ENCODE data around the gene ADAMTS12. TPM values are rescaled to one million over a fixed set of nuclear protein-coding genes. Genes with fewer than 3 reads are reported as not detected.

Gene ADAMTS12
- total and polyA plus RNA-seq, 4 donors, result 0.49 to 6.4 (median 2.3) TPM

GRCh38 chr5:33883482-33883881, 8.3 kb downstream of the ADAMTS12 start:
- WGBS, result 87% methylated on average over 3 of the region's 3 CpGs
- TF ChIP-seq HNF4A (conservative IDR thresholded peaks at IDR 0.05), result no peak
- no peak for TF ChIP-seq FOXA2 (IDR thresholded peaks at IDR 0.05)
- no peak for TF ChIP-seq EGR1 (IDR thresholded peaks at IDR 0.05; ENCODE audit: low read depth in 2 of 2)
- no peak for TF ChIP-seq JUND (IDR thresholded peaks at IDR 0.05)
- TF ChIP-seq TAF1 (conservative IDR thresholded peaks at IDR 0.05), result no peak
- TF ChIP-seq ATF3 (IDR thresholded peaks at IDR 0.05), result no peak
- no peak for TF ChIP-seq CTCF (IDR thresholded peaks at IDR 0.05; ENCODE audit: low read depth, low read length, missing input control)
- TF ChIP-seq NR2F2 (IDR thresholded peaks at IDR 0.05), result no peak
- TF ChIP-seq SP1 (IDR thresholded peaks at IDR 0.05), result no peak
- no peak for TF ChIP-seq FOXA1 (IDR thresholded peaks at IDR 0.05)
- H3K4me3 ChIP-seq (ENCODE audit: low read depth in 1 of 3, low read length in 3 of 3), result no peak overlapping the region
- no peaks in the 10 kb centered on the region for H3K36me3 ChIP-seq (ENCODE audit: control insufficient read depth in 4 of 4, insufficient read depth in 3 of 4, low read depth in 1 of 4, low read length in 3 of 4)
- DNase-seq (ENCODE audit: low spot score), result no peak
- no peak overlapping the region for H3K9ac ChIP-seq (ENCODE audit: low read depth in 1 of 2, low read length in 2 of 2)
- no peaks in the 10 kb centered on the region for H3K9me3 ChIP-seq (ENCODE audit: control insufficient read depth in 4 of 4, low read length in 3 of 4)
- peaks cover 0 to 5% (median 0%) of the 10 kb centered on the region in 4 donors for H3K27me3 ChIP-seq (ENCODE audit: control insufficient read depth in 4 of 4, insufficient read depth in 4 of 4, low read length in 3 of 4)
- H3K27ac ChIP-seq (ENCODE audit: low read depth in 1 of 2, low read length in 2 of 2), result no peak overlapping the region
- H3K4me1 ChIP-seq (ENCODE audit: control insufficient read depth in 4 of 4, insufficient read depth in 4 of 4, low read length in 3 of 4), result peaks cover 0 to 2% (median 0%) of the 10 kb centered on the region in 4 donors

GRCh38 chr5:33880319-33880718, 11.5 kb downstream of the ADAMTS12 start:
- DNase-seq (ENCODE audit: low spot score), result no peak
- Histone ChIP-seq H3K27ac (ENCODE audit: low read depth in 1 of 2, low read length in 2 of 2) (no peak overlapping the region), H3K4me1 (ENCODE audit: control insufficient read depth in 4 of 4, insufficient read depth in 4 of 4, low read length in 3 of 4) (no peaks in the 10 kb centered on the region), H3K27me3 (ENCODE audit: control insufficient read depth in 4 of 4, insufficient read depth in 4 of 4, low read length in 3 of 4) (peaks cover 0 to 5% (median 0%) of the 10 kb centered on the region in 4 donors), H3K9me3 (ENCODE audit: control insufficient read depth in 4 of 4, low read length in 3 of 4) (no peaks in the 10 kb centered on the region), H3K4me3 (ENCODE audit: low read depth in 1 of 3, low read length in 3 of 3) (no peak overlapping the region), H3K9ac (ENCODE audit: low read depth in 1 of 2, low read length in 2 of 2) (no peak overlapping the region), H3K36me3 (ENCODE audit: control insufficient read depth in 4 of 4, insufficient read depth in 3 of 4, low read depth in 1 of 4, low read length in 3 of 4) (no peaks in the 10 kb centered on the region)
- TF ChIP-seq RXRA (IDR thresholded peaks at IDR 0.05) (no peak), YY1 (IDR thresholded peaks at IDR 0.05) (no peak), JUND (IDR thresholded peaks at IDR 0.05) (no peak), MAX (IDR thresholded peaks at IDR 0.05) (no peak), EGR1 (IDR thresholded peaks at IDR 0.05; ENCODE audit: low read depth in 2 of 2) (no peak), FOXA1 (IDR thresholded peaks at IDR 0.05) (no peak), RAD21 (IDR thresholded peaks at IDR 0.05) (no peak), REST (IDR thresholded peaks at IDR 0.05) (no peak), GABPA (IDR thresholded peaks at IDR 0.05 in 1 of 2, conservative IDR thresholded peaks at IDR 0.05 in 1 of 2) (no peak), ZBTB33 (IDR thresholded peaks at IDR 0.05) (no peak), SP1 (IDR thresholded peaks at IDR 0.05) (no peak), FOXA2 (IDR thresholded peaks at IDR 0.05) (no peak), TAF1 (conservative IDR thresholded peaks at IDR 0.05) (no peak), HNF4G (IDR thresholded peaks at IDR 0.05) (no peak), ATF3 (IDR thresholded peaks at IDR 0.05) (no peak), HNF4A (conservative IDR thresholded peaks at IDR 0.05) (no peak), CTCF (IDR thresholded peaks at IDR 0.05; ENCODE audit: low read depth, low read length, missing input control) (no peak), NR2F2 (IDR thresholded peaks at IDR 0.05) (no peak)
- WGBS, result 90% methylated on average over 3 of the region's 3 CpGs

Measured in liver (tissue), 9 donors.